ENCODE data around the gene ERFL.

ERFL gene

DNA sequence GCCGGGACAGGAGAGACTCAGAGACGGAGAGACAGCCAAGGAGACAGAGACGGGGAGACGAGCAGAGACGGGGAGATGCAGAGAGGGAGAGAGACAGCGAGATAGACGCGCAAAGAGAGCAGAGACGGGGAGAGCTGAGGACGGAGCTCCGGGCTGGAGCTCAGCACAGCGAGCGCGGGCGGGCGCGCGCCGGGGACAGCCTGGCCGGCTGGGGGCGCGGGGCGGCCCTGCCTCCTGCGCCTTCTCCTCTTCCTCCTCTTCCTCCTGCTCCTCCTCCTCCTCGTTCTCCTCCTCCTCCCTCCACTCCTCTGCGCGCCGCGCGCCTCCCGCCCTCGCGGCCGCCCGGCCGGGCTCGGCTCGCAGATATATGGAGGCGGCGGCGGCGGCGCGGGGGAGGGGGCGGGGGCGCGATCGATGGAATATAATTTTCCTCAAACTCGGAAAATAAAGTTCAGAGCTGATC is at the start of gene ERFL:
ERFL (minus strand) TSS at position 229 of the 463 bp plus-strand sequence. CDS start 15,530 bp downstream, outside the sequence.
- no peak for DNase-seq (ENCODE audit: low read depth)
- TF ChIP-seq, protein P1, sequence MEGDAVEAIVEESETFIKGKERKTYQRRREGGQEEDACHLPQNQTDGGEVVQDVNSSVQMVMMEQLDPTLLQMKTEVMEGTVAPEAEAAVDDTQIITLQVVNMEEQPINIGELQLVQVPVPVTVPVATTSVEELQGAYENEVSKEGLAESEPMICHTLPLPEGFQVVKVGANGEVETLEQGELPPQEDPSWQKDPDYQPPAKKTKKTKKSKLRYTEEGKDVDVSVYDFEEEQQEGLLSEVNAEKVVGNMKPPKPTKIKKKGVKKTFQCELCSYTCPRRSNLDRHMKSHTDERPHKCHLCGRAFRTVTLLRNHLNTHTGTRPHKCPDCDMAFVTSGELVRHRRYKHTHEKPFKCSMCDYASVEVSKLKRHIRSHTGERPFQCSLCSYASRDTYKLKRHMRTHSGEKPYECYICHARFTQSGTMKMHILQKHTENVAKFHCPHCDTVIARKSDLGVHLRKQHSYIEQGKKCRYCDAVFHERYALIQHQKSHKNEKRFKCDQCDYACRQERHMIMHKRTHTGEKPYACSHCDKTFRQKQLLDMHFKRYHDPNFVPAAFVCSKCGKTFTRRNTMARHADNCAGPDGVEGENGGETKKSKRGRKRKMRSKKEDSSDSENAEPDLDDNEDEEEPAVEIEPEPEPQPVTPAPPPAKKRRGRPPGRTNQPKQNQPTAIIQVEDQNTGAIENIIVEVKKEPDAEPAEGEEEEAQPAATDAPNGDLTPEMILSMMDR (conservative IDR thresholded peaks at IDR 0.05; ENCODE audit: low read depth, low read length) = no peak
- peak within 1 kb of the TSS; percentile 46 for H3K4me3 ChIP-seq (ENCODE audit: low read depth, low read length)

DNA sequence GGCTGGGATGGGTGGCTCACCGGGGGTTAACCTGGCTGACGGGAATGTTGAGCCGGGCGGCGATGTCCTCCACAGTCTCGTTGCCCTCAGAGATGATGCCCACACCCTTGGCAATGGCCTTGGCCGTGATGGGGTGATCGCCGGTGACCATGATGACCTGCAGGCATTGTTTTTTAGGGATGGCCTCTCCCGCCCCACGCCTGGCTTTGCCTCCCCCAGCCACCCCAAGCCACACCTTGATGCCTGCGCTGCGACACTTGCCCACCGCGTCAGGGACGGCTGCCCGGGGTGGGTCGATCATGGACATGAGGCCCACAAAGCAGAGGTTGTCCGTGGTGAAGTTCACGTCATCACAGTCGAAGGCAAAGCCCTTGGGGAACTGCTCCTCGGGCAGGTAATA is 49.7 kb upstream of the ERFL start:
- no peak overlapping the region for H3K4me3 ChIP-seq (ENCODE audit: low read depth, low read length)
- TF ChIP-seq, protein P1 (conservative IDR thresholded peaks at IDR 0.05; ENCODE audit: low read depth, low read length) = no peak
- no peak for DNase-seq (ENCODE audit: low read depth)

DNA sequence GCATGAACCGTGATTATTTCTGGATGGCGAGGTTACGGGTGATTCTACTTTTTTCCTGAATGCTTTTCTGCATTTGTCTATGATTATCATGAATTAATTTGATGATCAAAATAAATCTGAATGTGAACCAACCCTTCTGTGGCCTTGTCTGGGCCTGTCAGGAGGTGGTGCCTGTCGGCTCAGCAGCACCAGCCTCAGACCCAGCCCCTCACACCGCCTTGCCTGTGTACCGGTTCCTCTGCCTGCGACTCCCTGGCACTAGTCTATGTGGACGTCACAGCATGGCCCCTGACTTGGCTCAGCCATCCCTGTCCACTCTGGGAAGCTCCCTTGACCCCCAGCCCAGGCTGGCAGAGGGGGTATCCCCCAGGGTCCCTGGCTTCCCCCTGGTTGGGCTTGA is 46.4 kb upstream of the ERFL start:
- no peak overlapping the region for H3K4me3 ChIP-seq (ENCODE audit: low read depth, low read length)
- TF ChIP-seq, protein P1 (conservative IDR thresholded peaks at IDR 0.05; ENCODE audit: low read depth, low read length) = no peak
- no peak for DNase-seq (ENCODE audit: low read depth)

DNA sequence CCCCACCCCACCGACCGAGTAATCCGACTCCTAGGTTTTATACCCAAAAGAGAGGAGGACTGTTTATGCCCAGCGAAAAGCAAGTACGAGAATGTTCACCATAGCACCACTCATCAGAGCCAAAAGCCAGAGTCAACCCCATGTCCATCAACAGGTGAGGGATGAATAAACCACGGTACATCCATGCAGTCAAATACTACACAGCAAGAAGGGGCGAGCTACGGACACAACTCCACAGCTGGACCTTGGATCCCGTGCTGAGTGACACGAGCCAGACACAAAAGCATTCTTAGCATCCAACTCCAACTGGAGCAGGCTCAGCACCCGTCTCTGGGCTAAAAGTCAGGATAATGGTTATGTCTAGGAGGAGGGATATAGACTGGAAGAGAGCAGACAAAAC is 43.1 kb upstream of the ERFL start:
- TF ChIP-seq, protein P1 (conservative IDR thresholded peaks at IDR 0.05; ENCODE audit: low read depth, low read length) = no peak
- DNase-seq (ENCODE audit: low read depth) = no peak
- no peak overlapping the region for H3K4me3 ChIP-seq (ENCODE audit: low read depth, low read length)

DNA sequence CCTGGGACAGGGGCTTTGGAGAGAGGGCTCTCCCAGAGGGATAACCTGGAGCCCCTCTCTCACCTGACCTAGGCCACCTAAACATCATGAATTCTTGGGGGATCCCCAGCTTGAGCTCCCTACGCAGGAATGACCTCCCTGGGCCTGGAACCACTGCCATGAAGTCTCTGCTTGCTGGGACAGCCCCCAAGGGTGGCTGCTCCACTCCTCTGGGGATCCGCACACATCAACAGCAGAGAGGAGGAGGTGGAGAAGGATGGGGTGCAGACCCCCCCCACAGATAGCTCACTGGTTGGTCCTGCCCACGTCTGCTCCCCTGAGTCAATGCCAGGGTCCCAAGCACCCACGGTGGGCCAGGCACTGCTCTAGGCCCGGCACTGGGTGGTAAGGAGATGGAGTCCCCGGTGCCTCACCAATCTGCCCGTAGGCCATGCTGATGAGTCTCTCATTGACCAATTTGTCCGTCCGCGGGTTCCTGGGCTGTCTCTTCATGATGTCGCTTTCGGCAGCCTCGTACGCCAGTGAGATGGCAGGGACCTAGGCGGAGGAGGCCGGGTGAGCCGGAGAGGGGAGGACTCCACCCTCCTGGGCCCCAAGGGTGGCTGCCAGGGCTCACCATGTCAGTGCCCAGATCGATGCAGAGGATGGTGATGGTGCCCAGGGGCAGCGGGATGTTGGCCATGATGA is 41.7 kb upstream of the ERFL start:
- no peak overlapping the region for H3K4me3 ChIP-seq (ENCODE audit: low read depth, low read length)
- DNase-seq (ENCODE audit: low read depth) = no peak
- TF ChIP-seq, protein P1 (conservative IDR thresholded peaks at IDR 0.05; ENCODE audit: low read depth, low read length) = no peak

DNA sequence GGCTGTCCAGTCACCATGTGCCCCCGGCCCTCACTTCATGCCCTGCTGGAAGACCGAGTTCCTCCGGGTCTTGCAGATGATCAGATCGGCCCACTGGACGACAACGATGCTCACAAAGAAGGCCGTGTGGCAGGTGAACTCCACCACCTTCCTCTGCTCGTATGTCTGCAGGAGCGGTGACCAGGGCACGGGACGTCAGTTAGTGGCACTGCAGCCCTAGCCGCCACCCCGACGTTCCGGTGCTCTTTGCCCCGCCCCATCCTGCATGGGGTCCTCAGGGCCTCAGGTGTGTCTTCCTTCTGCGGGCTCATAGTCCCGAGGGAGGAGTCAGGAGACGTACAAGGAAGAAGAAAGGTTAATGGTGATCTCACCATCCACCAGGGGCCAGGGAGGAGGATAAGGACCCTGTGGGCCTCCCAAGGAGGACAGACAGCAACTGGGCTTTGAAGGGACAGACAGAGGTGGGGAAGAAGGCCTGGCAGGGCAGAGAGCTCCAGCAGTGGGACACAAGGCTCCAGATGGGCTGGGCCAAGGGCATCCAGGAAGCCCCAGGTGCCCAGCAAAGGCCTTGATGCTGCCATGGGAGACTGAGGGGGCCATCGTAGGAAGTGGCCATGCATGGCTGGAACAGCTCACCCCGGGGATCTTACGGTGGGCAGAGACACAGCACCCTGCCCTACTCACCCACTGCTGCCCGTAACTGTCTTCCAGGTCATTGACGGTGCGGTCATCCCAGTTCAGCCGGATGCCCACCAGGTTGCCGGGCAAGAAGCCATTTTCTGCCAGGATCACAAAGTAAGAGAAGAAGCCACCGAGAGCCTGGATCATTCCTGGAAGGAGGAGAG is 40.7 kb upstream of the ERFL start:
- DNase-seq (ENCODE audit: low read depth) = no peak
- no peak overlapping the region for H3K4me3 ChIP-seq (ENCODE audit: low read depth, low read length)
- TF ChIP-seq, protein P1 (conservative IDR thresholded peaks at IDR 0.05; ENCODE audit: low read depth, low read length) = no peak

All from choroid plexus epithelial cell (primary cell).